ENCODE data around the gene POLQ. TPM values are rescaled to one million over a fixed set of nuclear protein-coding genes. Genes with fewer than 3 reads are reported as not detected.

Gene POLQ
- total RNA-seq, 1 experiment from 2014 or later = 15.4 TPM

- ChIA-PET POLR2A (no interaction called here), CTCF (no interaction called here)
- no peak overlapping the region for H3K4me3 ChIP-seq (ENCODE audit: low read depth, low read length)
- no TSS peak for BruUV-seq (replicated peaks)
- intact Hi-C loops (cut with micrococcal nuclease; ENCODE audit: unreplicated experiment) = no loop called here
- no peaks in the 10 kb centered on the region; the same call in 1 of the 2 replicates for H3K36me3 ChIP-seq (ENCODE audit: control insufficient read depth, insufficient read depth, low read length)
- H3K4me1 ChIP-seq = 0 out of 2 replicates have a peak, but pooled peaks cover 4% of the 10 kb centered on the region
- Mint-ChIP-seq H3K36me3 (ENCODE audit: insufficient read depth, unreplicated experiment) (peaks cover 35% of the 10 kb centered on the region), H3K27ac (ENCODE audit: unreplicated experiment) (no peak overlapping the region), H3K9me3 (ENCODE audit: unreplicated experiment) (no peaks in the 10 kb centered on the region), H3K4me1 (ENCODE audit: low read depth, unreplicated experiment) (no peaks in the 10 kb centered on the region), H3K4me3 (ENCODE audit: unreplicated experiment) (no peak overlapping the region), H3K27me3 (ENCODE audit: insufficient read depth, unreplicated experiment) (no peaks in the 10 kb centered on the region)
- DNase-seq = no peak
- no peak for TF ChIP-seq CTCF (IDR thresholded peaks at IDR 0.05; ENCODE audit: insufficient read depth in 1 of 2, low read depth in 1 of 2, low read length in 1 of 2, severe bottlenecking in 1 of 2, unreplicated experiment in 1 of 2)
- no peaks in the 10 kb centered on the region for H3K9me3 ChIP-seq
- H3K27me3 ChIP-seq (replicated peaks; ENCODE audit: control insufficient read depth, insufficient read depth, low read length) = no peaks in the 10 kb centered on the region
Measured at GRCh38 chr3:121491683-121492320, 54.0 kb downstream of the POLQ start.

GRCh38 chr3:121490161-121490560 lies 55.6 kb downstream of the POLQ start:
- Histone ChIP-seq H3K36me3 (ENCODE audit: control insufficient read depth, insufficient read depth, low read length) (no peaks in the 10 kb centered on the region; the same call in 1 of the 2 replicates), H3K9me3 (no peaks in the 10 kb centered on the region), H3K4me3 (ENCODE audit: low read depth, low read length) (no peak overlapping the region), H3K27me3 (replicated peaks; ENCODE audit: control insufficient read depth, insufficient read depth, low read length) (no peaks in the 10 kb centered on the region), H3K4me1 (0 out of 2 replicates have a peak, but pooled peaks cover 4% of the 10 kb centered on the region)
- POLR2A ChIA-PET = no interaction called here
- Mint-ChIP-seq H3K36me3 (ENCODE audit: insufficient read depth, unreplicated experiment) (peaks cover 18% of the 10 kb centered on the region), H3K4me3 (ENCODE audit: unreplicated experiment) (no peak overlapping the region), H3K27me3 (ENCODE audit: insufficient read depth, unreplicated experiment) (no peaks in the 10 kb centered on the region), H3K4me1 (ENCODE audit: low read depth, unreplicated experiment) (no peaks in the 10 kb centered on the region), H3K27ac (ENCODE audit: unreplicated experiment) (no peak overlapping the region), H3K9me3 (ENCODE audit: unreplicated experiment) (no peaks in the 10 kb centered on the region)
- intact Hi-C loops (cut with micrococcal nuclease; ENCODE audit: unreplicated experiment) = no loop called here
- CTCF ChIA-PET = no interaction called here
- no TSS peak for BruUV-seq (replicated peaks)
- no peak for TF ChIP-seq CTCF (IDR thresholded peaks at IDR 0.05; ENCODE audit: insufficient read depth in 1 of 2, low read depth in 1 of 2, low read length in 1 of 2, severe bottlenecking in 1 of 2, unreplicated experiment in 1 of 2)
- DNase-seq = no peak

- Mint-ChIP-seq H3K4me1 (ENCODE audit: low read depth, unreplicated experiment) (no peaks in the 10 kb centered on the region), H3K9me3 (ENCODE audit: unreplicated experiment) (no peaks in the 10 kb centered on the region), H3K27me3 (ENCODE audit: insufficient read depth, unreplicated experiment) (no peaks in the 10 kb centered on the region), H3K4me3 (ENCODE audit: unreplicated experiment) (no peak overlapping the region), H3K36me3 (ENCODE audit: insufficient read depth, unreplicated experiment) (peaks cover 18% of the 10 kb centered on the region), H3K27ac (ENCODE audit: unreplicated experiment) (no peak overlapping the region)
- peak in 1 of 2 experiments; percentile 53 for TF ChIP-seq CTCF (IDR thresholded peaks at IDR 0.05; ENCODE audit: insufficient read depth in 1 of 2, low read depth in 1 of 2, low read length in 1 of 2, severe bottlenecking in 1 of 2, unreplicated experiment in 1 of 2)
- Histone ChIP-seq H3K4me1 (0 out of 2 replicates have a peak, but pooled peaks cover 4% of the 10 kb centered on the region), H3K9me3 (no peaks in the 10 kb centered on the region), H3K36me3 (ENCODE audit: control insufficient read depth, insufficient read depth, low read length) (no peaks in the 10 kb centered on the region; the same call in 1 of the 2 replicates), H3K4me3 (ENCODE audit: low read depth, low read length) (no peak overlapping the region), H3K27me3 (replicated peaks; ENCODE audit: control insufficient read depth, insufficient read depth, low read length) (no peaks in the 10 kb centered on the region)
- BruUV-seq (replicated peaks) = no TSS peak
- ChIA-PET CTCF (interaction anchor here (0.7 kb wide), 1 partner anchor 40 kb away, joined by 5 read pairs; no protein-coding TSS in a partner anchor), POLR2A (no interaction called here)
- intact Hi-C loops (cut with micrococcal nuclease; ENCODE audit: unreplicated experiment) = loop anchor here (1.0 kb wide), 1 partner anchor 41 kb away; no protein-coding TSS in a partner anchor
- peak in 1 of 2 experiments; percentile 14 for DNase-seq
Measured at GRCh38 chr3:121488628-121489027, 57.2 kb downstream of the POLQ start.
